ENCODE results near the gene HK3. TPM values are rescaled to one million over a fixed set of nuclear protein-coding genes. Genes with fewer than 3 reads are reported as not detected.
"Not testable (repeated sequence)": the region's sequence is repeated elsewhere in the genome, so short reads cannot be mapped to it uniquely, and the experiment has no call there.

The HK3 gene
- total RNA-seq, 1 donor from 2014 or later: not detected

DNA sequence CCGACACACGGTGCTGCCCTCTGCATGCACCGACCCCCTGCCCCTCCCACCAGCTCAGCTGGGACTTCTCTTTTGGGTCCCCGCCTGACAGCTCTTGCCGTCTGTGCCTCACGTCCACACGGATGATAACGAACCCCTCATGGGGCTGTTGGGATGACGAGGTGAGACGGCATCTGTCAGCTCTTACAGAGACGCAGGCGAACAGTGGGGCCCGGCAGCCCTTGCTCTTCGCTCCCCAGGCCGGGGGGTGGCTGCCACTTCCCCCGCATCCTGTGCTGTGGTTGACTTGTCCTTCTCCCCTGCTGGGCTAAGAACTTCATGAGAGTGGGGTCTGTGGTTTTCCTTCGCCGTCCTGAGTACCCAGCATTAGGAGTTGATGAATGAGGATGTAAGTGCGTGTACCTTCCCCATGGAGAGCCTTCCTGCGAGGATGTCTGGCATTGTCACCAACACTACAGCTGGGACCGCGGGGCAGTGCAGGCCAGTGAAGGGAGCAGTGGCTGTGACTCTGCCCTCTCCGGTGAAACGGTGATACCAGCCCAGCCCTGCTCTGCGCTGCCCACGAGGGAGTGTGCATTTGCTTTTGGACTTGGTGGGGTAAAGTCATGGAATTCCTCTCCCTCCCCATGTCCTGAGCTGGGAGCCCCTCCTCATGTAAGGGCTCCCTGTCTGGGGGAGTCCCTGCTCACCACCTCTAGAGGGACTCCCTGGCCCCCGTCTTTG lies 23.2 kb downstream of the HK3 start:
- Mint-ChIP-seq H3K27me3 (ENCODE audit: unreplicated experiment) (peaks cover 24% of the 10 kb centered on the region), H3K27ac (ENCODE audit: unreplicated experiment) (peak overlapping the region; percentile 90), H3K36me3 (ENCODE audit: unreplicated experiment) (no peaks in the 10 kb centered on the region), H3K4me3 (ENCODE audit: unreplicated experiment) (peak overlapping the region; percentile 79), H3K4me1 (ENCODE audit: low read depth, unreplicated experiment) (peaks cover 22% of the 10 kb centered on the region), H3K9me3 (ENCODE audit: unreplicated experiment) (peaks cover 20% of the 10 kb centered on the region)
- TF ChIP-seq, protein P1, sequence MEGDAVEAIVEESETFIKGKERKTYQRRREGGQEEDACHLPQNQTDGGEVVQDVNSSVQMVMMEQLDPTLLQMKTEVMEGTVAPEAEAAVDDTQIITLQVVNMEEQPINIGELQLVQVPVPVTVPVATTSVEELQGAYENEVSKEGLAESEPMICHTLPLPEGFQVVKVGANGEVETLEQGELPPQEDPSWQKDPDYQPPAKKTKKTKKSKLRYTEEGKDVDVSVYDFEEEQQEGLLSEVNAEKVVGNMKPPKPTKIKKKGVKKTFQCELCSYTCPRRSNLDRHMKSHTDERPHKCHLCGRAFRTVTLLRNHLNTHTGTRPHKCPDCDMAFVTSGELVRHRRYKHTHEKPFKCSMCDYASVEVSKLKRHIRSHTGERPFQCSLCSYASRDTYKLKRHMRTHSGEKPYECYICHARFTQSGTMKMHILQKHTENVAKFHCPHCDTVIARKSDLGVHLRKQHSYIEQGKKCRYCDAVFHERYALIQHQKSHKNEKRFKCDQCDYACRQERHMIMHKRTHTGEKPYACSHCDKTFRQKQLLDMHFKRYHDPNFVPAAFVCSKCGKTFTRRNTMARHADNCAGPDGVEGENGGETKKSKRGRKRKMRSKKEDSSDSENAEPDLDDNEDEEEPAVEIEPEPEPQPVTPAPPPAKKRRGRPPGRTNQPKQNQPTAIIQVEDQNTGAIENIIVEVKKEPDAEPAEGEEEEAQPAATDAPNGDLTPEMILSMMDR (IDR thresholded peaks at IDR 0.05; ENCODE audit: partially characterized antibody, unreplicated experiment): no peak
- DNase-seq: peak; percentile 52

DNA sequence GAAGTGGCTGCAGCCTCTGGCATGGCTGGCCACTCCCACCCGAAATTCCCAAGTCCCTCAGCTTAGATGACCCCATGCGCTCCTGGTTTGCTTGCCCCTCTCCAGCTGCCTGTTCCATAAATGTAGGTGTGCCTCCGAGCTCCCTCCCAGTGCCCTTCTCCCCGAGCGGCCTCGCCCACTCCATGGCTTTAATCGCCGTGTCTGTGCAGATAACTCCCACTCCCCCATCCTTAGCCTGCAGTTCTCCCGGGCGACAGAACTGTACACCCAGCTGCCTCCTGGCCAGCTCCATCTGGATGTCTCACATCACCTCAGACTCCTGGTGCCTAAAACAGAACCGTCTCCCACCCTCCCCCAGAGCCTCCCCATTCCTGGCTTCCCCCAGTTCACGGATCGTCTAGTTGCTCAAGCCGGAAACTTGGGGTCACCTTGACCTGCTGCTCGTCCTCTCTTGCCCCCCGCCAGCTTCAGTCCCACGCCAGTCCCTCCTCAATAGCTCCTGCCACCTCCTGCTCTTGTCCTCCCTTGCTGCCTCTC lies 24.1 kb downstream of the HK3 start:
- TF ChIP-seq, protein P1 (IDR thresholded peaks at IDR 0.05; ENCODE audit: partially characterized antibody, unreplicated experiment): no peak
- Mint-ChIP-seq H3K36me3 (ENCODE audit: unreplicated experiment) (no peaks in the 10 kb centered on the region), H3K4me1 (ENCODE audit: low read depth, unreplicated experiment) (peaks cover 22% of the 10 kb centered on the region), H3K27me3 (ENCODE audit: unreplicated experiment) (peaks cover 29% of the 10 kb centered on the region), H3K27ac (ENCODE audit: unreplicated experiment) (peak overlapping the region; percentile 90), H3K9me3 (ENCODE audit: unreplicated experiment) (peaks cover 20% of the 10 kb centered on the region), H3K4me3 (ENCODE audit: unreplicated experiment) (peak overlapping the region; percentile 79)
- DNase-seq: no peak

DNA sequence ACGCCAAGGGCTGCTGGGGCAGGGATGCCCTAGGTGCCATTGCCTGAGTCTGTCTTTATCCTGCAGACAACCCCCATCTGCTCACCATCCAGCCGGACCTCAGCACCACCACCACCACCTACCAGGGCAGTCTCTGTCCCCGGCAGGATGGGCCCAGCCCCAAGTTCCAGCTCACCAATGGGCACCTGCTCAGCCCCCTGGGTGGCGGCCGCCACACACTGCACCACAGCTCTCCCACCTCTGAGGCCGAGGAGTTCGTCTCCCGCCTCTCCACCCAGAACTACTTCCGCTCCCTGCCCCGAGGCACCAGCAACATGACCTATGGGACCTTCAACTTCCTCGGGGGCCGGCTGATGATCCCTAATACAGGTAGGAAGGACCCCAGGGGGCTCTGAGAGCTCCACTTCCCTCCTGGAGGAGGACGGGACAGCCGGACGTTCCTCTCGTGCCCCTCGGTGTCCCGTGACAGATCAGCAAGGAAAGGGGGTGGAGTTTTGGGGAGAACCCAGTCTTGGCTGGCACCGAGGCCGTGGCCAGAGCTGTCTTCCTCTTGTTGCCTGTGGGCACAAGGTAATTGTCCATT lies 24.9 kb downstream of the HK3 start:
- H3K4me3 Mint-ChIP-seq (ENCODE audit: unreplicated experiment): no peak overlapping the region
- H3K27me3 Mint-ChIP-seq (ENCODE audit: unreplicated experiment): peaks cover 32% of the 10 kb centered on the region
- DNase-seq: no peak
- peaks cover 22% of the 10 kb centered on the region for H3K4me1 Mint-ChIP-seq (ENCODE audit: low read depth, unreplicated experiment)
- no peaks in the 10 kb centered on the region for H3K36me3 Mint-ChIP-seq (ENCODE audit: unreplicated experiment)
- H3K27ac Mint-ChIP-seq (ENCODE audit: unreplicated experiment): peak overlapping the region; percentile 94
- TF ChIP-seq, protein P1 (IDR thresholded peaks at IDR 0.05; ENCODE audit: partially characterized antibody, unreplicated experiment): no peak
- H3K9me3 Mint-ChIP-seq (ENCODE audit: unreplicated experiment): peaks cover 22% of the 10 kb centered on the region

DNA sequence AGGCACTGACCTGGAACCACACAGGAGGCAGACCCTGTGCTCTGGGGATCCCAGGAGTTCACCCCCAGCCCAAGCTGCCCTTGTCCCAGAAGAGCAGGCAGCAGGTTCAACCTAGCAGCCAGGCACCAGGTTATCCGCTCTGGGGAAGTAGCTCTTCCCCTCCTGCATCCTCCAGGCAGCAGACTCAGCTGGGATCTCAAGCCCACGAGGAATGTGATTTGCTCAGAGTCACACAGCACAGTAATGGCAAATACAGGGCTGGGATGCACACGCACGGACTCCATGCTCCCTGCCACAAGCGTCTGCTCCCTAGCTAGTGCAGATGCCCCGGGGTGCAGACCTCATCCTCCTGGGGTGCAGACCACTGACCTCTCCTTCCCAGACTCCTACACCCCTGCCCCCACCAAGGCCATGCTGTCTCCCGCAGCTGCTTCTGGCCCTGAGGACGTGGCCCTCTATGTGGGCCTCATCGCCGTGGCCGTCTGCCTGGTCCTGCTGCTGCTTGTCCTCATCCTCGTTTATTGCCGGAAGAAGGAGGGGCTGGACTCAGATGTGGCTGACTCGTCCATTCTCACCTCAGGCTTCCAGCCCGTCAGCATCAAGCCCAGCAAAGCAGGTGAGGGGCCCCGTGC lies 25.5 kb downstream of the HK3 start:
- TF ChIP-seq, protein P1 (IDR thresholded peaks at IDR 0.05; ENCODE audit: partially characterized antibody, unreplicated experiment): no peak
- peaks cover 36% of the 10 kb centered on the region for H3K27me3 Mint-ChIP-seq (ENCODE audit: unreplicated experiment)
- no peak for DNase-seq
- H3K36me3 Mint-ChIP-seq (ENCODE audit: unreplicated experiment): no peaks in the 10 kb centered on the region
- H3K4me3 Mint-ChIP-seq (ENCODE audit: unreplicated experiment): no peak overlapping the region
- peaks cover 22% of the 10 kb centered on the region for H3K4me1 Mint-ChIP-seq (ENCODE audit: low read depth, unreplicated experiment)
- H3K27ac Mint-ChIP-seq (ENCODE audit: unreplicated experiment): peak overlapping the region; percentile 94
- peaks cover 22% of the 10 kb centered on the region for H3K9me3 Mint-ChIP-seq (ENCODE audit: unreplicated experiment)

DNA sequence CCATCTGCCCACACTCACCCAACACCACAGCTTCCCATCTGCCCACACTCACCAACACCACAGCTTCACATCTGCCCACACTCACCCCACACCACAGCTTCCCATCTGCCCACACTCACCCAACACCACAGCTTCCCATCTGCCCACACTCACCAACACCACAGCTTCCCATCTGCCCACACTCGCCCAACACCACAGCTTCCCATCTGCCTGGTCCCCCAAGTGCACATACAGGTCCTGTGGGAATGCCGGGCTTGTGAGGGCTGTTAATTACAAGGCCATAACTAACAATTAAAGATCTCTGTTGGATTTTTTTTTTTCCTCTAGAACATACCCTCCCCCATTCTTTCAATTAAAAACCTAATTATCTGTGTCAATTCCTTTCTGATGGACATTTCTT lies 26.1 kb downstream of the HK3 start:
- not testable (repeated sequence) for H3K36me3 Mint-ChIP-seq (ENCODE audit: unreplicated experiment); H3K4me3 Mint-ChIP-seq (ENCODE audit: unreplicated experiment)
- peak; percentile 60 for DNase-seq
- peaks cover 33% of the 10 kb centered on the region for H3K27me3 Mint-ChIP-seq (ENCODE audit: unreplicated experiment)
- H3K27ac Mint-ChIP-seq (ENCODE audit: unreplicated experiment): peak overlapping the region; percentile 94
- H3K4me1 Mint-ChIP-seq (ENCODE audit: low read depth, unreplicated experiment): peaks cover 22% of the 10 kb centered on the region
- peaks cover 22% of the 10 kb centered on the region for H3K9me3 Mint-ChIP-seq (ENCODE audit: unreplicated experiment)

DNA sequence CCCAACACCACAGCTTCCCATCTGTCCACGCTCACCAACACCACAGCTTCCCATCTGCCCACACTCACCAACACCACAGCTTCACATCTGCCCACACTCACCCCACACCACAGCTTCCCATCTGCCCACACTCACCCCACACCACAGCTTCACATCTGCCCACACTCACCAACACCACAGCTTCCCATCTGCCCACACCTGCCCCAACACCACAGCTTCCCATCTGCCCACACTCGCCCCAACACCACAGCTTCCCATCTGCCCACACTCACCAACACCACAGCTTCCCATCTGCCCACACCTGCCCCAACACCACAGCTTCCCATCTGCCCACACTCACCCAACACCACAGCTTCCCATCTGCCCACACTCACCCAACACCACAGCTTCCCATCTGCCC lies 26.6 kb downstream of the HK3 start:
- peaks cover 22% of the 10 kb centered on the region for H3K9me3 Mint-ChIP-seq (ENCODE audit: unreplicated experiment)
- peaks cover 22% of the 10 kb centered on the region for H3K4me1 Mint-ChIP-seq (ENCODE audit: low read depth, unreplicated experiment)
- H3K4me3 Mint-ChIP-seq (ENCODE audit: unreplicated experiment); DNase-seq; H3K36me3 Mint-ChIP-seq (ENCODE audit: unreplicated experiment): not testable (repeated sequence)
- peaks cover 33% of the 10 kb centered on the region for H3K27me3 Mint-ChIP-seq (ENCODE audit: unreplicated experiment)
- peak overlapping the region; percentile 80 for H3K27ac Mint-ChIP-seq (ENCODE audit: unreplicated experiment)

DNA sequence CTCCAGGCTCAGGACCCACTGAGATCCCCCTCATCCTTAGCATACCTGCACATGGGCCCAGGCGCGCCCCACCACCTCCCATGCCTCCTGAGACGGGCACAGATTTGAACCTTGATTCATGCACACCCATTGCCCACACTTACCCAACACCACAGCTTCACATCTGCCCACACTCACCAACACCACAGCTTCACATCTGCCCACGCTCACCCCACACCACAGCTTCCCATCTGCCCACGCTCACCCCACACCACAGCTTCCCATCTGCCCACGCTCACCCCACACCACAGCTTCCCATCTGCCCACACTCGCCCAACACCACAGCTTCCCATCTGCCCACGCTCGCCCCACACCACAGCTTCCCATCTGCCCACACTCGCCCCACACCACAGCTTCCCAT lies 28.5 kb downstream of the HK3 start:
- H3K4me3 Mint-ChIP-seq (ENCODE audit: unreplicated experiment); H3K36me3 Mint-ChIP-seq (ENCODE audit: unreplicated experiment); DNase-seq; H3K27ac Mint-ChIP-seq (ENCODE audit: unreplicated experiment): not testable (repeated sequence)
- Mint-ChIP-seq H3K4me1 (ENCODE audit: low read depth, unreplicated experiment) (peaks cover 31% of the 10 kb centered on the region), H3K27me3 (ENCODE audit: unreplicated experiment) (peaks cover 31% of the 10 kb centered on the region), H3K9me3 (ENCODE audit: unreplicated experiment) (peaks cover 18% of the 10 kb centered on the region)

Data from glutamatergic neuron (in vitro differentiated cells).